Testis (tissue), 2 donors: ENCODE data around the gene ARL14.

Source experiments
- CTCF ChIP-seq, 3 experiments: fragments of 450-650 bp in 2 of 3; fragments of 200-600 bp in 1 of 3; sonication (generic) in 1 of 3; IDR thresholded peaks; one replicate each; pipeline ENCODE4 v1.5.1; 2016 to 2019; ENCODE audit warnings: antibody characterized with exemption in 3 of 3, mild to moderate bottlenecking in 2 of 3, moderate library complexity in 1 of 3
- POLR2A ChIP-seq: fragments of 450-650 bp; IDR thresholded peaks from one replicate; pipeline ENCODE4 v1.6.1; 2017; ENCODE audit warnings: antibody characterized with exemption, mild to moderate bottlenecking, moderate library complexity

GRCh38 chr3:160667452-160667851 lies 9.5 kb upstream of the ARL14 start:
- TF ChIP-seq CTCF (IDR thresholded peaks at IDR 0.05), result no peak
- TF ChIP-seq POLR2A, result no peak
